Activated naive CD4-positive, alpha-beta T cell treated with anti-CD3 and anti-CD28 coated beads for 36 hours (primary cell): Measurements from ENCODE around the gene VWF. TPM values are rescaled to one million over a fixed set of nuclear protein-coding genes. Genes with fewer than 3 reads are reported as not detected.
"Not testable (repeated sequence)": the region's sequence is repeated elsewhere in the genome, so short reads cannot be mapped to it uniquely, and the experiment has no call there.

ENCODE experiments used
- CTCF ChIA-PET: fragments of 350-600 bp; sonication (Branson Sonifier 250); formaldehyde crosslinking; loops from one replicate; lab custom pipeline; 2021; ENCODE audit warnings: antibody characterized with exemption; lab: Charles Lee
- DNase-seq: peaks from one replicate; pipeline ENCODE4 v3.0.0-alpha.2; 2020
- H3K27ac Mint-ChIP-seq: one replicate; pipeline ENCODE4 v1.8.0; 2021; ENCODE audit warnings: mild to moderate bottlenecking, mixed read lengths
- H3K27me3 Mint-ChIP-seq: one replicate; pipeline ENCODE4 v1.8.0; 2021; ENCODE audit warnings: low read depth, mixed read lengths
- H3K36me3 Mint-ChIP-seq: one replicate; pipeline ENCODE4 v1.8.0; 2021; ENCODE audit warnings: low read depth, mixed read lengths
- H3K4me1 Mint-ChIP-seq: one replicate; pipeline ENCODE4 v1.8.0; 2021; ENCODE audit warnings: low read depth, mixed read lengths
- H3K4me3 Mint-ChIP-seq: one replicate; pipeline ENCODE4 v1.8.0; 2021; ENCODE audit warnings: mild to moderate bottlenecking, moderate library complexity, mixed read lengths
- H3K9me3 Mint-ChIP-seq: one replicate; pipeline ENCODE4 v1.8.0; 2021; ENCODE audit warnings: mixed read lengths
- intact Hi-C: fragments of 100-400 bp; cut with micrococcal nuclease; formaldehyde crosslinking; loops from one replicate; pipeline ENCODE4 v1.15.1; 2023
- total RNA-seq, 2 experiments: library from RNA; stranded (reverse); gene quantifications; one replicate each; pipeline ENCODE4 v1.2.3, GENCODE V29; 2021

Gene VWF
- total RNA-seq, 2 experiments from 2014 or later: not detected

GRCh38 chr12:6034596-6034995 lies 89.9 kb downstream of the VWF start:
- DNase-seq: no peak
- Mint-ChIP-seq H3K9me3 (no peaks in the 10 kb centered on the region), H3K4me1 (no peaks in the 10 kb centered on the region), H3K36me3 (no peaks in the 10 kb centered on the region), H3K27ac (no peak overlapping the region), H3K27me3 (no peaks in the 10 kb centered on the region), H3K4me3 (no peak overlapping the region)
- intact Hi-C loops: no loop called here
- CTCF ChIA-PET: interaction anchor here (1.1 to 10.3 kb wide), 3 partner anchors 44 to 251 kb away, joined by 3 to 197 read pairs (median 17); no protein-coding TSS in a partner anchor

GRCh38 chr12:6033546-6033945 lies 90.9 kb downstream of the VWF start:
- Mint-ChIP-seq H3K27me3 (no peaks in the 10 kb centered on the region), H3K9me3 (no peaks in the 10 kb centered on the region), H3K4me1 (no peaks in the 10 kb centered on the region), H3K4me3 (no peak overlapping the region), H3K27ac (no peak overlapping the region), H3K36me3 (no peaks in the 10 kb centered on the region)
- DNase-seq: no peak
- CTCF ChIA-PET: interaction anchor here (0.6 to 2.1 kb wide), 3 partner anchors 21 to 253 kb away, joined by 3 to 17 read pairs (median 3); no protein-coding TSS in a partner anchor
- intact Hi-C loops: no loop called here

DNA sequence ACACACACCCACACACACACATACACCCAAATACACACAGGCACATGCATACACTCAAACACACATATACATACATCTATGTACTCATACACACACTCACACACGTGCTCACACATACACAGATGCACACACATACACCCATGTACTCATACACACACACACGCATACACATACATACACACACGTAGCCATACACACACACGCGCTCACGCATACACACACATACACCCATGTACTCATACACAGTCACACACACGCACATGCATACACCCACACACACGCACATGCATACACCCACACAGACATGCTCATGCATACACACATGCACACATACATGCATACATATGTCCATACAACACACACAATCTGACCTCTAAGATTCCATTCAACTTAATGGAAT lies 91.7 kb downstream of the VWF start:
- intact Hi-C loops: no loop called here
- DNase-seq: no peak
- Mint-ChIP-seq H3K27me3 (no peaks in the 10 kb centered on the region), H3K4me3 (no peak overlapping the region), H3K27ac (no peak overlapping the region), H3K9me3 (no peaks in the 10 kb centered on the region), H3K36me3 (no peaks in the 10 kb centered on the region), H3K4me1 (no peaks in the 10 kb centered on the region)
- CTCF ChIA-PET: interaction anchor here (2.1 kb wide), 1 partner anchor 44 kb away, joined by 17 read pairs; no protein-coding TSS in a partner anchor

DNA sequence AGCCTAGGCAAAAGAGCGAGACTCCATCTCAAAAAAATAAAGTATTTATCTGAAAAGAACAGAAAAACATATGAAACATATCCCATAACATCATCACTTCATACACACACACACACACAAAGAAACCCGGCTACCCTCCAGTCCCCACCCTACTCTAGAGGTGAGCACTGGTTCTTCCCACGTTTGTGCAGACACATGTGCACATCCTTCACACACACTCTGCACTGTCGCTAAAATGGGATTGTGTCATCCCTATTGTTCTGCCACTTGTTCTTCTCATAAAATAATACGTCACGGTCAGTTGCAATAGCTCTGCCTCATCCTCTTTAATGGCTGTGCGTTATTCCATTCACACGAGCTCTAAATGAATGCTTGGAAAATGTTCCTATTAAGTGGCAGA lies 93.5 kb downstream of the VWF start:
- Mint-ChIP-seq H3K36me3 (no peaks in the 10 kb centered on the region), H3K27ac (no peak overlapping the region), H3K27me3 (peaks cover 2% of the 10 kb centered on the region), H3K9me3 (peaks cover 5% of the 10 kb centered on the region), H3K4me1 (no peaks in the 10 kb centered on the region), H3K4me3 (no peak overlapping the region)
- CTCF ChIA-PET: interaction anchor here (1.7 kb wide), 1 partner anchor 43 kb away, joined by 5 read pairs; no protein-coding TSS in a partner anchor
- no peak for DNase-seq
- intact Hi-C loops: no loop called here

DNA sequence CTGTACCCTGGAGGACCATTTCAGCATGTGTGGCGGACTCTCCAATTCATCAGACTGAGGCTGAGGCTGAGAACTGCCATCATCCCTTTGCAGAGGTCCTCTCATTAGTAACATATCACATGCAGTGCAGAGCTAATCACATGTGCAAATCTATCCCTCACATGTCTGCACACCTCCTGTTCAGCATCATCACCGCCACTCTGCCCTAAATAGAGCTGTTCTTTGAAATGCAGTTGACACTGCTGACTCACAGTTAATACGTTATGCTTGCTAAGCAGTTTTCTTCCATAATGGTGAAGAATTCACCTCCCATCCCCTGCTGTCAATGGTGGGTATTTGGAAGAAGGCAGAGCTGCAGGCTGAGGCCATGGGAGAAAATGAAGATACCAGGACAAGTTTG lies 94.4 kb downstream of the VWF start:
- no peak overlapping the region for H3K4me3 Mint-ChIP-seq
- CTCF ChIA-PET: interaction anchor here (1.7 kb wide), 1 partner anchor 42 kb away, joined by 5 read pairs; no protein-coding TSS in a partner anchor
- H3K27ac Mint-ChIP-seq: no peak overlapping the region
- H3K27me3 Mint-ChIP-seq: peaks cover 2% of the 10 kb centered on the region
- no peaks in the 10 kb centered on the region for H3K4me1 Mint-ChIP-seq
- no peak for DNase-seq
- peaks cover 5% of the 10 kb centered on the region for H3K9me3 Mint-ChIP-seq
- no peaks in the 10 kb centered on the region for H3K36me3 Mint-ChIP-seq
- intact Hi-C loops: no loop called here

DNA sequence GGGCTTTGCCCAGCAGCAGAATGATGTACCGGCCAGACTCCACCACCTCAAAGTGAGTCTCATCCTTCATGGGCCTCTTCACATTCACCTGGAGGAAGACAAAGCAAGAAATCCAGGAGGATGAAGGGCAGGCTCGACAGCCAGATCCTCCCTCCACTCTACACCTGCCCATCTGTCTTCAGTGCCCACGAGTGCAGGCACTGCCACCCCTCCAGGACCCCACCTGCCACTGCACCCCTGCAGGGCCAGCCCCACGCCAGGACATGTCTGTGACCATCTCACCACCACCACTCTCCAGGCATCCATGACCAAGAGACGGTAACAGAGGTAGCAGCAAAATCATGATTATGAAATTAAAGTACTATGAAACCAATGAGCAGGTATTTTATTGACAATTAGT lies 95.1 kb downstream of the VWF start:
- Mint-ChIP-seq H3K4me1 (no peaks in the 10 kb centered on the region), H3K27me3 (peaks cover 2% of the 10 kb centered on the region), H3K9me3 (peaks cover 5% of the 10 kb centered on the region), H3K27ac (no peak overlapping the region), H3K36me3 (no peaks in the 10 kb centered on the region), H3K4me3 (no peak overlapping the region)
- intact Hi-C loops: no loop called here
- DNase-seq: no peak
- CTCF ChIA-PET: no interaction called here

GRCh38 chr12:6026998-6027397 lies 97.5 kb downstream of the VWF start:
- Mint-ChIP-seq H3K36me3 (no peaks in the 10 kb centered on the region), H3K4me3 (no peak overlapping the region), H3K27ac (no peak overlapping the region), H3K4me1 (no peaks in the 10 kb centered on the region), H3K27me3 (peaks cover 2% of the 10 kb centered on the region), H3K9me3 (peaks cover 5% of the 10 kb centered on the region)
- DNase-seq: no peak
- CTCF ChIA-PET: interaction anchor here (1.7 kb wide), 1 partner anchor 12 kb away, joined by 4 read pairs; no protein-coding TSS in a partner anchor
- intact Hi-C loops: no loop called here

DNA sequence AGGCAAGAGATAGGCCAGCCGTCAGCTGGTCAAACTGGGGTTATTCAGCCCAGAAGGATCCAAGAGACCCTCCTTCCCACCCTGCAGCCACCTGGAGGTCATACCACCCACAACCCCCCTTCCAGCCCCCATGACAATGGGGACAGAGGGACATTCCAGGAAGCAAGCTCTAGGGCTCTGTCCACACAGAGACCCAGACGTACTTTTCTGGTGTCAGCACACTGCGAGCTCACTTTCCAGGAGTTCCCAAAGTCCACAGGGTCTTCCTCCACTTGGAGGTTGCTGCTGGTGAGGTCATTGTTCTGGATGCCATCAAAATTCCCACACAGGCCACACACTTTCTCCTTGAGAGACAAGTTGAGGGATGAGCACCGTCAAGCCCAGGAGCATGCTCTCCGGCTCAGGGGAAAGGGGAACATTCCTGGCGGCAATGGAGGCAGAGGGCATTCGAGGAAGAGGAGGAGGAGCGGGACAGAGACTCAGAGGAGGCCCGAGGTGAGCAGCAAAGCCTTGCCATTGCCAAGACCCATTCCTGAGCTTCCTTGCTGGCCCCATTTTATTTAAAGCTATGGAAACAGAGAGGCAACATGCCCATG lies 98.7 kb downstream of the VWF start:
- DNase-seq, H3K9me3 Mint-ChIP-seq, H3K36me3 Mint-ChIP-seq, H3K4me1 Mint-ChIP-seq, H3K27ac Mint-ChIP-seq, intact Hi-C loops, H3K27me3 Mint-ChIP-seq, H3K4me3 Mint-ChIP-seq, CTCF ChIA-PET: not testable (repeated sequence)

- intact Hi-C loops, H3K4me1 Mint-ChIP-seq, CTCF ChIA-PET, H3K27me3 Mint-ChIP-seq, H3K4me3 Mint-ChIP-seq, H3K36me3 Mint-ChIP-seq, H3K9me3 Mint-ChIP-seq, H3K27ac Mint-ChIP-seq, DNase-seq: not testable (repeated sequence)
Observed at GRCh38 chr12:6024066-6024465, 100.4 kb downstream of the VWF start.

DNA sequence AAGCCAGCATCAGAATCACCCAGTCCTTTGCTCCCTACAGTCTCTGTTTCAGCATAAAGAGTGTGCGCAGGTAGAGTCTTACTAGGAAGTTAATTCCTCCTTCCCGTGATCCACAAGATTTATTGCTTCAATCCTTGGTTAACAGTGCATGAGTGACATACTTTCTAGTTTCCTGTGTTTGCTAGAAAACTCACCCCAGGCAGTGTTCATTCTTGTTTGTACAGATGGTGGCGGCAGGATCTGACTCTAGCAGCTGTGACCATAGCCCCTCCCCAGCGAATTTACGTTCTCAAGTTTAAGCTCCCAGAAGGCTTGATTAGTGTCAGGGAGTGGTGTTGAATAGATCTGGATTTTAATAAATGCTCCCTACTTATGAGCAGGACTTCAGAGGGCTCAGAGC lies 103.5 kb downstream of the VWF start:
- intact Hi-C loops: no loop called here
- H3K4me1 Mint-ChIP-seq: no peaks in the 10 kb centered on the region
- CTCF ChIA-PET: interaction anchor here (0.8 kb wide), 1 partner anchor 14 kb away, joined by 3 read pairs; no protein-coding TSS in a partner anchor
- H3K27ac Mint-ChIP-seq: no peak overlapping the region
- no peaks in the 10 kb centered on the region for H3K27me3 Mint-ChIP-seq
- no peaks in the 10 kb centered on the region for H3K36me3 Mint-ChIP-seq
- DNase-seq: no peak
- H3K4me3 Mint-ChIP-seq: no peak overlapping the region
- H3K9me3 Mint-ChIP-seq: no peaks in the 10 kb centered on the region

DNA sequence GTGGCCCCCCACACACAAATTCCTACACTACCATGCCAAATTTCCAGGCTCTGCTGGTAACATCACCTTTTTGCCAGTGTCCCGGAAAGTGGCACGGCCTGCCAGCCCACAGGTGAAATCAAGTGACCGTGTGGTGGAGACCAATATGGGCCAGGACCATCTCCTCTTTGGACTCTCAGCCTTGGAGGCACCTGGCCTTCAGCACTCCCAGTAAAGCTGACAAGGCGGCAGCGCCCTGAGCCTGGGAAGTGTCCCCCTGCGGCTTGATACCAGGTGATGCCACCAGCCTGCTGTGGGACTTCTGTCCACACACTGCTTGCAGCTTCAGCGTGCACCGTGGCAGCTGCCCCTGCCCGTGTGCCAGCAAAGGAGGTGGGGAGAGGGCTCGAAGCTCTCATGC lies 104.0 kb downstream of the VWF start:
- intact Hi-C loops, H3K36me3 Mint-ChIP-seq, H3K9me3 Mint-ChIP-seq, H3K4me1 Mint-ChIP-seq, H3K4me3 Mint-ChIP-seq, DNase-seq, H3K27me3 Mint-ChIP-seq, H3K27ac Mint-ChIP-seq: not testable (repeated sequence)
- CTCF ChIA-PET: interaction anchor here (0.8 kb wide), 1 partner anchor 15 kb away, joined by 3 read pairs; no protein-coding TSS in a partner anchor

GRCh38 chr12:6019256-6019655 lies 105.2 kb downstream of the VWF start:
- H3K36me3 Mint-ChIP-seq, DNase-seq, intact Hi-C loops, H3K4me1 Mint-ChIP-seq, H3K27ac Mint-ChIP-seq, CTCF ChIA-PET, H3K9me3 Mint-ChIP-seq, H3K27me3 Mint-ChIP-seq, H3K4me3 Mint-ChIP-seq: not testable (repeated sequence)

- Mint-ChIP-seq H3K4me3 (no peak overlapping the region), H3K27me3 (no peaks in the 10 kb centered on the region), H3K4me1 (no peaks in the 10 kb centered on the region), H3K27ac (no peak overlapping the region), H3K36me3 (no peaks in the 10 kb centered on the region), H3K9me3 (no peaks in the 10 kb centered on the region)
- CTCF ChIA-PET: interaction anchor here (0.6 kb wide), 1 partner anchor 1169 kb away, joined by 4 read pairs; no protein-coding TSS in a partner anchor
- intact Hi-C loops: no loop called here
- no peak for DNase-seq
Observed at GRCh38 chr12:6018265-6018664, 106.2 kb downstream of the VWF start.
